Pulmonary artery endothelial cell (primary cell): ENCODE data around the gene SFXN2. TPM values are rescaled to one million over a fixed set of nuclear protein-coding genes. Genes with fewer than 3 reads are reported as not detected.

Experiments used
- DNase-seq: peaks from one replicate; pipeline ENCODE4 v3.0.0-alpha.2; 2011; ENCODE audit warnings: low read depth, low spot score
- total RNA-seq: library from RNA; depleted of rRNA; stranded (reverse); fragments of >200 nt; gene quantifications from 2 replicates; pipeline ENCODE4 v1.2.3, GENCODE V29; 2014

The SFXN2 gene
- total RNA-seq, 1 donor from 2014 or later, result 14.1 TPM

DNA sequence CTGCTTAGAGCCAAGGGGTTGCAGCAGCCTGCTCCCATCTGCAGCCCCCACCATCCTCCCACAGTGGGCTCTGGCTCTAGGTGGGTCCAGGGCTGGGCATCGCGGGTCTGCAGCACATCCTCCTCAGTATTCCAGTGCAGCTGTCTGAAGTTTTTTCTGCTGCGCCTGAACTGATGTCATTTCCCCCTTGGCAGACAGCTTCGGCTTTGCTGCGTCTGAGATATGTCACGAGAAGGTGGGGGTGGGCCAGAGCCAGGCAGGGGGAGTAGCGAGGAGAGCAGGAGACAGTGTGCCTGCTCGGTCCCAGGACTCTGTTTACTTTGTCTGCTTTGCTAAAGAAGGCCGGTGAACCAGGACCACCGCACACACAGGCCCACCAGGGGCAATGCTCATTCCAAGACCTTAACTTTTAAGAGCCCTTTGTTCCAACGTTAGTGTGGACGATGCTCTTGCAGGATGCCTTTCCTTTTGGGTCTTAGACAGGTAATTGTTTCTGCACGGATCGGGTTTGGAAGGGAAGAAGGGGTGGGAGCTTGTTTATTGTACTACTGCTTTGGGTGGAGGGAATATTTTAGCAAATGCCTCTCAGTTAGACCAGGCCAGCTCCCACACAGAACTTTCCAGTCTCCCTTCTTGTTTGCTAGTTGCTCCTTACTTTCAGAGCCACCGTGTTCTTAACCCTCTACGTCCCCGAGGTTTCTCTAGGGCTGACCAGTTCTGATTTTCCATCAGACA, 61.7 kb downstream of the SFXN2 start:
- DNase-seq, result peak; percentile 88

DNA sequence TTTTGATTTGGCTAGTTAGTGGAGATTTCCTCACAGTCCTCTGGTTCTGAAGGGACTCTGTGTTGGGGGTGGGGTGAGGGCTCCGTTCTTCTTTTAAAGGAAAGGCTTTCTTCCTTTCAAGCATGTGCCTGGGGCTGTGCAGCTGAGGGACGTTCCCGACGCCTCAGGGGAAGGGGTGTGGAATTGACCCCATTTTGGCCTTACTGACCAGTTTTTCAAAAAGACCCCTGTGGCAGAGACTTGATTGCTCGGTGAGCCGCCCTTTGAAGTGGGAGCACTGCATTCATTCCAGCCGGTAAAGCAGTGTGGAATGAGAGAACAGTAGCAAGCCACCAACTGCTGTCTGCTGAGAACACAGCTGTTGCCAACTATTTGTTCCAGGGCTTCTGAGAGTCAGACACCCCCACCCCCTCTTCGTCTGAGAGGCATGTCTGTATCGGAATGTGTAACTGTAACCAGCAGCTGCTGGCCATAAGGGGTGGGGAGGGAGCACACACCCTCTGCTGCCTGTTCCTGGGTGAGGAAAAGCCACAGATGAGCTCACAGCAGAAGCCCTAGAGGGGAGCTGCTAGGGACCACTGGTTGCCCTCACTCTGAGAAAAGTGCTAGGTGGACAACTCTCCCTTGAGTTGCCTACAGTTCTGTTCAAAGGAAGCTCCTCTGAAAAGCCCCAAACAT, 62.5 kb downstream of the SFXN2 start:
- peak; percentile 85 for DNase-seq

DNA sequence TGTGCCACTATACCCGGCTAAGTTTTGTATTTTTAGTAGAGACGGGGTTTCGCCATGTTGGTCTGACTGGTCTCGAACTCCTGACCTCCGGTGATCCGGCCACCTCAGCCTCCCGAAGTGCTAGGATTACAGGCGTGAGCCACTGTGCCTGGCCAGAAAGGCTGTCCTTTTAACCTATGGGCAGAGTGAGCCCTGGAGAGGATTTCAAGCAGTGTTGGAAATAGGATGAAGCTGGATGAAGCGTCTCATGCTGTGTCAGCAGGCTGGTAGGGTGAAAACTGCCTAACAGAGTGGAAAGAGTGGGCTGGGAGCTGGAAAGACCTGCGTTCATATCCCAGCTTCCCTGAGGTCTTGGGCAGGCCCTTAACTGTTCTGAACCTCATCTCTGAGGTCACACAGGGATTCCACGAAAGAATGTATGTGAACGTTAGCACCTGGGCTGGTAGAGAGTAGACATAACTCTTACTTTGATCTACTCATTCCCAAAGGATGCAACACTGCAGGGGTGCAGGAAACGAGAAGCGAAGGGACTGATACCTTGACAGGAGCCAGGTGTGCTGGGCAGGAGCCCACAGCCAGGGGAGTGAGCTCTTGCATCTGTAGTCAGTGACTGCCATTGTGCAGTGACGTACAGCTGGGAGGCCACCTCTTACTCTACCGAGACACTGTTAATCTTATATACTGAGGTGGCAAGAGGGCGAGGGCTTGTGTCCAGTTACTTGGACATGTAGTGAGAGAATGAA, 63.4 kb downstream of the SFXN2 start:
- DNase-seq, result no peak

DNA sequence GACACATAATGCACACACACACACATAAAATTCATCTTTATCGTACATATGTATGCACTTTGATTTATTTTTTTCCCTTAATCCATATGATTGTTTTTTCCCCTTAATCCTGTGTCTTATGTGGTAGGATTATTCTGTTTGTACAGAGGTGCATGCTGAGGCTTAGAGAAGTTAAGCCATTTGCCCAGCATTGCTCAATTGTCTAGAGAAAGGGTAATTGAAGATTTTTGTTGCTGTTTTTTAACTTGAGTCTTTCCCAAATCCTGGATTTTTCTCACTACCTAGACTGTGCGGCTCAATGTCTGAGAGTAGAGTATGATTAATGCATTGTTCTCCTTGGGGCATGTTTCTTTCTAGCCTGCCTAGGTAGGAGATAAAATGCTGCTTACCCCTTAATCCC, 64.3 kb downstream of the SFXN2 start:
- DNase-seq, result no peak

DNA sequence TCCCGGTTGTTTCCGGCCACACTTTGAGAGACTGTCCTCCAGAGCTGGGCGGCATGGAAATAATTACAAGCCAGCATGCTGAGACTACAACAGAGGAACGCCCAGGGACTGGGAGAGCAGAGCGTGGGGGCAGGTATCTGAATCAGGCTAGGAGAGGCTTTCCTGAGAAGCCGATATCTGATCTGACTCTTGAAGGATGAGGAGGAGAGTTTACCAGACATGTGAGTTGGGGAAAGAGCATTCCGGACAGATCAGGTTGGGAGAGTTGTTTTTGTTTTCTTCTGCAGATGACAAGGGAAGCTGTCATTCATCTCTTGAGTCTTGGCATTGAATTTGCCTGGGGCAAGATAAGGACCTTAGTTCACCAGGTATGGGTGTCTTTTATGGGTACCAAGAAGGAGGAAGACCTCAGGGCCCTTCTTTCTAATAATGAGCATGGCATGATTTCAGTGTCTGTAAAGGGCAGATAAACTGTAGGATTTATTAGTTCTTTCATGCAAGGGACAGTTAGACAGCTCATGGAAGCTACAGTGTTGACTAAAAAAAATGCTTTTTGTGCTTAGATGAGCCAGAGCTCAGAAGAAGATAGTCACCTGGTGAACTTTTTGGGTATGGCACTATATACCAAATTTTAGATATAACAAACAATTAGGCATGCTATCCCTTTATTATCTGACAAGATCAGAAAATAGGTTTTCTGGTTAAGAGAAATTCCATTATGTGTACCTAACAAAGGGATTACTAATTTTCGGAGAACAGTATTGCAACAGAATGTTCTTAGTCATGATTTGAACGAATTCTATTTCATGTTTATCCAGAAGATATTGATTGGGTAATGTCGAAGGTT, 65.5 kb downstream of the SFXN2 start:
- DNase-seq, result no peak

DNA sequence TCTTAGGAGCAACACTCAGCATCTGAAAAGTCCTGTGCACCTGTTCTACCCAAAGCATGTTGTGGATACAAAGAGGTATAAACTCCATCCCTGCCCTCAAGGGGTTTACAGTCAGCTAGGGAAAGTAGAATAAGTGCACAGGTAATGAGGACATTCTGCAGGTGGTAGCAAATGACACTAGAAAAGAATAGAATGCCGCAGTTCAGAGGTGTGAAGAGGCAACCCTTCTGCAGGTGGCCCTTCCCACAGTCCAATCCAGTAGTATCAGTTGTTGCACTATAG, 66.0 kb downstream of the SFXN2 start:
- no peak for DNase-seq

DNA sequence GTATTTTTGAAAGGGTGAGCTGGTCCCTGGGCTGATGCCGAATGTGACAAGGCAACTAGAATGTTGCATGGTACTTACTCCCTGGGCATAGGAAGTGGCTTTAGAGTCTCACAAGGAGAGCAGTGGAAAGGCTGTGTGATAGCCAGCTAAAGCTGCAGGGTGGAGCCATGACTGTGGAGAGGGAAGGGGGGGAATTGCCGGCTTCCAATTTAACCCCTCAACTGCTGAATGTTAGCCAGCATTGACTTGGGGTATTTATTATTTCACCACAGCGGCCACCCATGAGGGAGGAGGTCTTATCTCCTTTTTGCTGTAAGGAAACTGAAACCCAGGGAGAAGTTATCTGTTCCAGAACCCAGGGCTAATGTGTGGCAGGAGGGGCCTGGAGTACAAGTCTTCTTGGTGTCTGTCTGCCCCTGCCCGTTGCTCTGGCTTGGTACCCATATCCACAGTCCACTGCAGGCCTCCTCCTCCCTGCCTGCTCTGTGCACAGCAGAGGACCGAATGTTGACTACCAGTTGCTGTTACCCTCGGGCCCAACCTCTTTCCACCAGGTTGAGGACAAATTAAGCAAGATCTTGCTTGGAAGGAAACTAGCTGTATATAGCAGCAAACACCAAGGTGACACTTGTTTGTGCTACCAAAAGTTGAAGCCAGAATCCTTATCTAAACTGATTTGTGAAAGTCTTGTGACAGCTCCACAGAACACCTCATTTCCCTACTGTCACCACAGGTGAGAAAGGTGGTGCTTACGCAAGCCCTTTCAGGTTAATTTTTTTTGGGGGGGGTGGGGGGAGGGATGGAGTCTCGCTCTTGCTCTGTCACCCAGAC, 66.9 kb downstream of the SFXN2 start:
- no peak for DNase-seq

DNA sequence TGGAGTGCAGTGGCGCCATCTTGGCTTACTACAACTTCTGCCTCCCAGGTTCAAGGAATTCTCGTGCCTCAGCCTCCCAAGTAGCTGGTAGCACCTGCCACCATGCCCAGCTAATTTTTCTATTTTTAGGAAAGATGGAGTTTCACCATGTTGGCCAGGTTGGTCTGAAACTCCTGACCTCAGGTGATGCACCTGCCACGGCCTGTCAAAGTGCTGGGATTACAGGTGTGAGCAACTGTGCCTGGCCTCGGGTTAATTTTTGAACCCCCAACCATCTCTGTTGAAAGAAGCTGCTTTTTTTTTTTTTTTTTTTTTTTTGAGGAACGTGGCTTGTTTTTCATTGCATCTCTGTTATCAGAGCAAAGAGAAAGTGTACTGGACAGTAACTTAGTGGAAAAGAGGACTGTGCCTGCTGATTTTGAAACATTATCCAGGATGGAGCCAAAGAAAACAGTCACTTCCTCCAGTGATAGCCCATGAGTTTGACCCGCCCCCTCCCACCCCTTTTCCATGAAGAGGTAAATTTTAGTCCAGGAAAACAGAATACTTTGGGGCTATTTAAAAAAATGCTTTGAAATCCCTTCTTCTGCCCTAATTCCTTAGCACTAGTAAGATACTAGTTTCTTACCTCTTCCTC, 67.6 kb downstream of the SFXN2 start:
- DNase-seq, result peak; percentile 59

DNA sequence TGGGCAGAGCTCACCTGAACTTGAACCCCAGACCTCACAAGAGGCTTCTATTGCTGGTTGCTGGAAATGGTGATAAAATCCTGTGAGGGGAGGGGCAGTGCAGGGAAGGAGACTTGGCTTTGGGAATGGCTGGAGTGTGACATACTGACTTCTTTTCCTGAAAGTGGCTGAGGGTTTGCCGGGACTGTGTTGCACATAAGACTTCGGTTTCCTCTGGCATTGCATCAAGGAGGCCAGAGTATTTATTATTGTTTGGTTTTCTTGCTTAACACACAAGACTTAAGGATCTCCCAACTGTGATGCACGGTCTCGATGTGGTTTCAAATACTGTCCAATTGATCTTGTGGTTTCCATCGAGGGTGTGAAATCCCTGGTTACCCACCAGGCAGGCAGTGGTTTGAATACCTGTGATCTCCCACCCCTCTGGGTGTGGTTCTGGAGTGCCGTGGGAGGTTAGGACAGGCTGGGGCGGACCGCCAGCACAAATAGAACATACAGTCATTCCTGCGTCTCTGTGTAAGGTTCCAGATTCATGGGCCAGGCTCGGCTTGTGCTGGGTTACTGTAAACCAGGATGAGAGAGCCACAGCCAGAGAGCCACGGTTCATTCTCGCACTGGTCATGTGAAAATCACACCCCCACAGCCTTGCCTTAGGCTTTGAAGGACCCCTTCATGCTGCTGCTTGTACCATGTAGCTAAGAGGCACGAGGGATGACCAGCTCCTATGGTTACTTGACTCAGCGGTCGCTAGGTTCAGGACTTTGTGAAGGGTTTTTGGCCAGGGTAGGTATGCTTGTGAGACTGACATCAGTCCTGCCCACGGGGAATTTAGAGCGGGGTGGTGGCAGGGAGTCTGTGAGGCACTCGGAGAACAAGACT, 68.5 kb downstream of the SFXN2 start:
- DNase-seq, result peak; percentile 89

DNA sequence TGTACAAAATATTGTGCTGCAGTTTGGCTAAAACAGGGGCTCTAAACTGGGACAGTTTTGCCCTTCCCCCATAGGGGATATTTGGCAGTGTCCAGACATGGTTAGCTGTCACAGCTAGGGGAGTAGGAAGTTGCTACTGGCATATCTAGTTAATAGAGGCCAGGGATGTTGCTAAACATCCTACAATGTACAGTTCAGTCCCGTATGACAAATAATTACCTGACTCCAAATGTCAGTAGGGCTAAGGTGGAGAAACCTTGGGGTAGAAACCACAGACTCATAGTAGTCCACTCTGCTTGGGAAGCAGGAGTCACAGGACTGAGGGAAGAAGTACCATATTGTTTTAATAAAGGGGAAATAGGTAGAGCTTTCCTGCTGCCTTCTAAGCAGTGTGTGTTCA, 69.1 kb downstream of the SFXN2 start:
- DNase-seq, result no peak

DNA sequence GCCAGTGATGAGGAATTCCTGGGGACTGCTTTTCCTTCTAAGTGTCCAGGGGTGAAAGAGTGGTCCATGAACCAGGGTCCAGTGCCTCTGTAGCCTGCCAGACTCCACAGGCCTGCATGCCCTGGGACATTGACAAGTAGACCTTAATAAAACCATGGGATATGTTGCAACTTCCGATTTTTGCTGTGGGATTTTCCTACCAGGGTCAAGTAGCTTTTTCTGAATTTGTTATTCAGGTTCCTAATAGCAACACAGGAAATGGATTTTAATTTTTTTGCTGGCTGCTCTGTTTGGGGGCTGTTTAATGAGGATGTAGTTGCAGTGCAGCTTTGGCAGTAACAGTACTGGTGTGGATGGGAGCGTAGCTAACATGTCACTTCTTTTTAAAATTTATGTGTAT, 71.4 kb downstream of the SFXN2 start:
- peak; percentile 69 for DNase-seq

DNA sequence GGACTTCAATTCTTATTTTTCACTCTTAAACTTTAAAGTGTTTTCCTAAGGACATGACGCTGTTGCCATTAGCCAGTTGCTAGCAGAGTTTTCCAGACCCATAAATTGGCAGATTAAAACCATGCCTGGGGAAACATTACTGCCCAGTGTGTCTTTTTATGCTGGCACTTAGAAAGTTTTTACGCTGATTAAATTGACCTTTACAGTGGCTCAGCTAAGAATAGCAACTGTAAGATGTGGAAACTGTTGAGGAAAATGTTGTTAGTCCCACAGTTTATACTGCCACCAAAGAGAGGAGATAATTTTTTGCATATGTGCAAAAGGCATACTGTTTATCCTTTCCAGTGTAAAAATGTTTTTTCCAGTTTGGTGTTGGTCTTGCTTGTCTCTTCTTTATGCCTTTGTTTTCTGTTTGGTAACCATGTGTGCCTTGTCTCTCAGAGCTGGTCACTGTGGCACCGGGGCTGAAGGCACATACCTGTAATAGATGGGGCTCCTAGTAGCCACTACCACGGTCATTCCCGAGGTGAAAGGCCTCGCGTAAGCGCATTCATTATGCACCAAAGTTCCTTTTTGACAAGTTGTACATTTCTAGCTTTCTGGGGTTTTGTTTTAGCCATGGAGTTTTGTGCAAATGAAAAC, 77.4 kb downstream of the SFXN2 start:
- no peak for DNase-seq

Other genes starting within 250 kb of the SFXN2 start
- gene ACTR1A, start 211.9 kb upstream of the SFXN2 start, total RNA-seq, result 192 and 228 TPM in 2 replicates
- gene SUFU, start 210.7 kb upstream of the SFXN2 start, total RNA-seq, result 2.8 and 2.9 TPM in 2 replicates
- 56.8 and 57.2 TPM in 2 replicates for gene TRIM8, start 70.2 kb upstream of the SFXN2 start, total RNA-seq
- 5.4 and 6.4 TPM in 2 replicates for gene ARL3, start 239 bp upstream of the SFXN2 start, total RNA-seq
- gene WBP1L, start 29.3 kb downstream of the SFXN2 start, total RNA-seq, result 46.8 and 72.1 TPM in 2 replicates
- gene CYP17A1, start 122.8 kb downstream of the SFXN2 start, total RNA-seq, result not detected in 2 replicates
- 16.6 and 18.8 TPM in 2 replicates for gene BORCS7, start 139.6 kb downstream of the SFXN2 start, total RNA-seq
- 1.4 and 3.0 TPM in 2 replicates for gene AS3MT, start 154.8 kb downstream of the SFXN2 start, total RNA-seq
- gene CNNM2, start 203.7 kb downstream of the SFXN2 start, total RNA-seq, result 2.2 and 4.9 TPM in 2 replicates